Keratinocyte (primary cell): ENCODE data around the gene MCUR1. TPM values are rescaled to one million over a fixed set of nuclear protein-coding genes. Genes with fewer than 3 reads are reported as not detected.

ENCODE experiments used
- DNase-seq: peaks from one replicate; pipeline ENCODE4 v3.0.0-alpha.2; 2011; ENCODE audit warnings: low read depth, missing footprints, low spot score
- FAIRE-seq: peaks from 2 replicates; lab custom pipeline; 2011; peaks lifted over from hg19 to GRCh38; lab: Jason Lieb, UNC
- H2AFZ ChIP-seq: 2 replicates; pipeline ENCODE4 v1.6.0; 2012; ENCODE audit warnings: low read length, control low read depth, inconsistent platforms; ENCODE audit not compliant: control insufficient read depth
- H3K27ac ChIP-seq: 2 replicates; pipeline ENCODE4 v1.5.1; 2011; ENCODE audit warnings: low read length; ENCODE audit not compliant: control insufficient read depth, insufficient read depth
- H3K27me3 ChIP-seq: 3 replicates; pipeline ENCODE4 v1.6.0; 2011; ENCODE audit warnings: low read length; ENCODE audit not compliant: control insufficient read depth, insufficient read depth; ENCODE audit errors: extremely low read depth
- H3K36me3 ChIP-seq, 2 experiments: 2 replicates in 1 of 2; 3 replicates in 1 of 2; pipeline ENCODE4 v1.5.1; 2011; ENCODE audit warnings: low read length in 2 of 2, mild to moderate bottlenecking in 1 of 2; ENCODE audit not compliant: control insufficient read depth in 2 of 2, insufficient read depth in 2 of 2; ENCODE audit errors: extremely low read depth in 1 of 2
- H3K4me1 ChIP-seq: 3 replicates; pipeline ENCODE4 v1.5.1; 2011; ENCODE audit warnings: low read length; ENCODE audit not compliant: control insufficient read depth, insufficient read depth; ENCODE audit errors: extremely low read depth
- H3K4me2 ChIP-seq: 3 replicates; pipeline ENCODE4 v1.6.0; 2011; ENCODE audit warnings: low read depth, low read length; ENCODE audit not compliant: control insufficient read depth, insufficient read depth; ENCODE audit errors: extremely low read depth
- H3K4me3 ChIP-seq, 3 experiments: fragments of 200-600 bp in 1 of 3; sonication (generic) in 1 of 3; 2 replicates in 2 of 3; 3 replicates in 1 of 3; pipeline ENCODE4 v1.5.1; 2011 to 2016; ENCODE audit warnings: low read length in 3 of 3, mild to moderate bottlenecking in 3 of 3, control low read depth in 2 of 3, inconsistent platforms in 1 of 3, low read depth in 1 of 3, mixed read lengths in 1 of 3, mixed run types in 1 of 3, moderate library complexity in 1 of 3; ENCODE audit not compliant: control insufficient read depth in 2 of 3, insufficient read depth in 2 of 3; ENCODE audit errors: extremely low read depth in 1 of 3
- H3K79me2 ChIP-seq: 2 replicates; pipeline ENCODE4 v1.6.0; 2012; ENCODE audit warnings: low read length; ENCODE audit not compliant: control insufficient read depth, insufficient read depth
- H3K9ac ChIP-seq: 3 replicates; pipeline ENCODE4 v1.6.0; 2011; ENCODE audit warnings: low read length; ENCODE audit not compliant: control insufficient read depth, insufficient read depth; ENCODE audit errors: extremely low read depth
- H3K9me1 ChIP-seq: 3 replicates; pipeline ENCODE4 v1.6.0; 2011; ENCODE audit warnings: low read length; ENCODE audit not compliant: control insufficient read depth, insufficient read depth; ENCODE audit errors: extremely low read depth
- H3K9me3 ChIP-seq: 2 replicates; pipeline ENCODE4 v1.5.1; 2012; ENCODE audit warnings: low read depth, low read length; ENCODE audit not compliant: control insufficient read depth
- H4K20me1 ChIP-seq: 3 replicates; pipeline ENCODE4 v1.6.0; 2011; ENCODE audit warnings: low read length; ENCODE audit not compliant: control insufficient read depth, insufficient read depth; ENCODE audit errors: extremely low read depth
- CTCF ChIP-seq, 3 experiments: IDR thresholded peaks in 1 of 3; conservative IDR thresholded peaks in 1 of 3; optimal IDR thresholded peaks in 1 of 3; 2 replicates in 2 of 3; 3 replicates in 1 of 3; pipeline versions ENCODE3 to v1.5.1; 2011; ENCODE audit warnings: low read length in 3 of 3, mild to moderate bottlenecking in 3 of 3, moderate library complexity in 2 of 3, control low read depth in 1 of 3, inconsistent platforms in 1 of 3; ENCODE audit not compliant: insufficient read depth in 2 of 3; ENCODE audit errors: extremely low read depth in 1 of 3
- EZH2 ChIP-seq: IDR thresholded peaks from one replicate; pipeline ENCODE4 v1.6.1; 2012; ENCODE audit warnings: inconsistent platforms, mild to moderate bottlenecking, low read length, moderate library complexity
- dilution Hi-C: fragments of 300-500 bp; cut with MboI; formaldehyde crosslinking; loops from one replicate; pipeline ENCODE4 v1.7.0; 2020; ENCODE audit warnings: low sequenced_read_pairs; ENCODE audit not compliant: extremely low pct_ligation_motif_present
- polyA plus RNA-seq, 5 experiments: library from polyadenylated mRNA; depleted of rRNA in 3 of 5; stranded (reverse) in 3 of 5; stranded (forward) in 1 of 5; unstranded in 1 of 5; fragments of >200 nt; gene quantifications; 1 replicate in 1 of 5; 2 replicates in 3 of 5; 3 replicates in 1 of 5; pipeline versions ENCODE4 v1.2.1 to v1.2.3, GENCODE V29; 2011 to 2012; ENCODE audit warnings: missing spikeins in 2 of 5, low read depth in 1 of 5, low replicate concordance in 1 of 5

The MCUR1 gene
- polyA plus RNA-seq, 1 donor (not counting 4 experiments of a cell fraction or from before 2014, with no cell fraction given), result 15.3 TPM

GRCh38 chr6:13742961-13743735 lies 71.2 kb downstream of the MCUR1 start:
- dilution Hi-C loops, result no loop called here
- Histone ChIP-seq H3K36me3 (no peaks in the 10 kb centered on the region), H3K9me3 (no peaks in the 10 kb centered on the region), H3K9me1 (no peaks in the 10 kb centered on the region), H3K9ac (no peak overlapping the region), H4K20me1 (no peaks in the 10 kb centered on the region), H3K27ac (no peak overlapping the region), H3K4me2 (no peak overlapping the region), H2AFZ (no peak overlapping the region), H3K79me2 (no peaks in the 10 kb centered on the region), H3K4me3 (no peak overlapping the region), H3K4me1 (no peaks in the 10 kb centered on the region), H3K27me3 (no peaks in the 10 kb centered on the region)
- no peak for TF ChIP-seq EZH2
- no peak for TF ChIP-seq CTCF (optimal IDR thresholded peaks at IDR 0.05 in 1 of 3, IDR thresholded peaks at IDR 0.05 in 1 of 3, conservative IDR thresholded peaks at IDR 0.05 in 1 of 3; ENCODE audit: extremely low read depth in 1 of 3, insufficient read depth in 2 of 3, low read length in 3 of 3)
- FAIRE-seq (no peak), DNase-seq (no peak)

GRCh38 chr6:13741365-13741764 lies 73.0 kb downstream of the MCUR1 start:
- H3K4me3 ChIP-seq, result no peak overlapping the region
- no peaks in the 10 kb centered on the region for H3K79me2 ChIP-seq
- TF ChIP-seq EZH2 (no peak), CTCF (optimal IDR thresholded peaks at IDR 0.05 in 1 of 3, IDR thresholded peaks at IDR 0.05 in 1 of 3, conservative IDR thresholded peaks at IDR 0.05 in 1 of 3; ENCODE audit: extremely low read depth in 1 of 3, insufficient read depth in 2 of 3, low read length in 3 of 3) (no peak)
- H3K9me3 ChIP-seq, result no peaks in the 10 kb centered on the region
- no peak overlapping the region for H3K27ac ChIP-seq
- H3K4me1 ChIP-seq, result no peaks in the 10 kb centered on the region
- no peak overlapping the region for H2AFZ ChIP-seq
- dilution Hi-C loops, result no loop called here
- FAIRE-seq (no peak), DNase-seq (no peak)
- no peaks in the 10 kb centered on the region for H3K27me3 ChIP-seq
- no peaks in the 10 kb centered on the region for H4K20me1 ChIP-seq
- no peaks in the 10 kb centered on the region for H3K36me3 ChIP-seq
- H3K9ac ChIP-seq, result no peak overlapping the region
- no peaks in the 10 kb centered on the region for H3K9me1 ChIP-seq
- H3K4me2 ChIP-seq, result no peak overlapping the region

Other genes with a start within 250 kb of the MCUR1 start
- gene SIRT5, start 240.0 kb downstream of the MCUR1 start, polyA plus RNA-seq, result 8.1 to 9.1 TPM (median 8.6 TPM) in 3 replicates
- gene NOL7, start 199.2 kb downstream of the MCUR1 start, polyA plus RNA-seq, result 20.1 to 45.3 TPM (median 42.8 TPM) in 3 replicates
- 26.0 to 36.7 TPM (median 36.6 TPM) in 3 replicates for gene RANBP9, start 102.7 kb downstream of the MCUR1 start, polyA plus RNA-seq
- gene RNF182, start 110.4 kb upstream of the MCUR1 start, polyA plus RNA-seq, result 0.94 to 3.8 TPM (median 2.0 TPM) in 3 replicates